Measurements from ENCODE around the gene IL16.

- TF ChIP-seq CTCF (IDR thresholded peaks at IDR 0.05; ENCODE audit: poor library complexity, severe bottlenecking) (no peak), SMC3 (conservative IDR thresholded peaks at IDR 0.05; ENCODE audit: poor library complexity) (no peak), RAD21 (conservative IDR thresholded peaks at IDR 0.05) (no peak), POLR2AphosphoS5 (IDR thresholded peaks at IDR 0.05) (no peak), EP300 (conservative IDR thresholded peaks at IDR 0.05; ENCODE audit: poor library complexity, severe bottlenecking) (no peak), EZH2 (IDR thresholded peaks at IDR 0.05; ENCODE audit: borderline replicate concordance, insufficient read depth, low read length, poor library complexity, severe bottlenecking) (no peak), TAF1 (IDR thresholded peaks at IDR 0.05; ENCODE audit: low read depth) (no peak), MXI1 (conservative IDR thresholded peaks at IDR 0.05; ENCODE audit: poor library complexity, severe bottlenecking) (no peak)
Observed at GRCh38 chr15:81273200-81273599, 76.5 kb downstream of the IL16 start.

Measured in neural cell (in vitro differentiated cells).